Ishikawa (cell line): ENCODE data around the gene HDGF.

Experiments used
- EP300 ChIP-seq: IDR thresholded peaks from 2 replicates; pipeline ENCODE4 v1.6.1; 2012; ENCODE audit warnings: borderline replicate concordance
- RAD21 ChIP-seq: IDR thresholded peaks from 2 replicates; pipeline ENCODE4 v1.6.1; 2012; ENCODE audit warnings: low read depth
- TF ChIP-seq, protein P1 (sequence below): IDR thresholded peaks from 2 replicates; pipeline ENCODE4 v1.6.1; 2012; ENCODE audit warnings: low read depth, mild to moderate bottlenecking
- TF ChIP-seq, protein P2 (sequence below): IDR thresholded peaks from 2 replicates; pipeline ENCODE4 v1.6.1; 2012

DNA sequence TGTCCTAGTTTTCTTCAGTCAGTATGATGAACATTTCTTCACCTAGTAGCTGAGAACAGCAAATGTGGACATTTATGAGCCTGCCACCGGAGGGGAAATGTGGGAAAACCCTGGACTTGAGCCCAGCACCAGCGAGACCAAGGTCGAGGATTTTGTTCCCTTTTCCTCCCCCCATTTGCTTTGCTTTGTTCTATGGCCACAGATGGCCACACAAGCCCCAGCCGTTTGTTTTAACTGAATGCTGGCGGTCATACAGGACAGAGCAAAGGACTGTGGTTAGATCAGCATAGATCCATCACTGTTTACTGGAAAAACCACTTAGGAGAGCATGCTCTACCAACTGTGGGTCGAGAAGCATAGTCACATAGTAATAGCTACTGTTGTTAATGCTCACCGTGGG, 44.3 kb upstream of the HDGF start:
- TF ChIP-seq, protein P1, sequence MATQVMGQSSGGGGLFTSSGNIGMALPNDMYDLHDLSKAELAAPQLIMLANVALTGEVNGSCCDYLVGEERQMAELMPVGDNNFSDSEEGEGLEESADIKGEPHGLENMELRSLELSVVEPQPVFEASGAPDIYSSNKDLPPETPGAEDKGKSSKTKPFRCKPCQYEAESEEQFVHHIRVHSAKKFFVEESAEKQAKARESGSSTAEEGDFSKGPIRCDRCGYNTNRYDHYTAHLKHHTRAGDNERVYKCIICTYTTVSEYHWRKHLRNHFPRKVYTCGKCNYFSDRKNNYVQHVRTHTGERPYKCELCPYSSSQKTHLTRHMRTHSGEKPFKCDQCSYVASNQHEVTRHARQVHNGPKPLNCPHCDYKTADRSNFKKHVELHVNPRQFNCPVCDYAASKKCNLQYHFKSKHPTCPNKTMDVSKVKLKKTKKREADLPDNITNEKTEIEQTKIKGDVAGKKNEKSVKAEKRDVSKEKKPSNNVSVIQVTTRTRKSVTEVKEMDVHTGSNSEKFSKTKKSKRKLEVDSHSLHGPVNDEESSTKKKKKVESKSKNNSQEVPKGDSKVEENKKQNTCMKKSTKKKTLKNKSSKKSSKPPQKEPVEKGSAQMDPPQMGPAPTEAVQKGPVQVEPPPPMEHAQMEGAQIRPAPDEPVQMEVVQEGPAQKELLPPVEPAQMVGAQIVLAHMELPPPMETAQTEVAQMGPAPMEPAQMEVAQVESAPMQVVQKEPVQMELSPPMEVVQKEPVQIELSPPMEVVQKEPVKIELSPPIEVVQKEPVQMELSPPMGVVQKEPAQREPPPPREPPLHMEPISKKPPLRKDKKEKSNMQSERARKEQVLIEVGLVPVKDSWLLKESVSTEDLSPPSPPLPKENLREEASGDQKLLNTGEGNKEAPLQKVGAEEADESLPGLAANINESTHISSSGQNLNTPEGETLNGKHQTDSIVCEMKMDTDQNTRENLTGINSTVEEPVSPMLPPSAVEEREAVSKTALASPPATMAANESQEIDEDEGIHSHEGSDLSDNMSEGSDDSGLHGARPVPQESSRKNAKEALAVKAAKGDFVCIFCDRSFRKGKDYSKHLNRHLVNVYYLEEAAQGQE, result no peak
- TF ChIP-seq RAD21 (no peak), EP300 (no peak)
- TF ChIP-seq, protein P2, sequence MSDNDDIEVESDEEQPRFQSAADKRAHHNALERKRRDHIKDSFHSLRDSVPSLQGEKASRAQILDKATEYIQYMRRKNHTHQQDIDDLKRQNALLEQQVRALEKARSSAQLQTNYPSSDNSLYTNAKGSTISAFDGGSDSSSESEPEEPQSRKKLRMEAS, result no peak
